ENCODE results near the gene KIF26A. TPM values are rescaled to one million over a fixed set of nuclear protein-coding genes. Genes with fewer than 3 reads are reported as not detected.

The KIF26A gene
- total RNA-seq, 1 experiment from 2014 or later, result 1.7 TPM

GRCh38 chr14:104191409-104191997, 53.1 kb downstream of the KIF26A start:
- no peak for DNase-seq (ENCODE audit: low read depth)

GRCh38 chr14:104192146-104192882, 53.9 kb downstream of the KIF26A start:
- DNase-seq (ENCODE audit: low read depth), result no peak

GRCh38 chr14:104192883-104193245, 54.5 kb downstream of the KIF26A start:
- no peak for DNase-seq (ENCODE audit: low read depth)

- DNase-seq (ENCODE audit: low read depth), result no peak
Measured at GRCh38 chr14:104194016-104194415, 55.6 kb downstream of the KIF26A start.

- DNase-seq (ENCODE audit: low read depth), result no peak
Measured at GRCh38 chr14:104194716-104195115, 56.3 kb downstream of the KIF26A start.

GRCh38 chr14:104195361-104195760, 57.0 kb downstream of the KIF26A start:
- DNase-seq (ENCODE audit: low read depth), result no peak

- no peak for DNase-seq (ENCODE audit: low read depth)
Measured at GRCh38 chr14:104195878-104196277, 57.5 kb downstream of the KIF26A start.

- DNase-seq (ENCODE audit: low read depth), result no peak
Measured at GRCh38 chr14:104196461-104197140, 58.2 kb downstream of the KIF26A start.

GRCh38 chr14:104197449-104198247, 59.3 kb downstream of the KIF26A start:
- no peak for DNase-seq (ENCODE audit: low read depth)

- DNase-seq (ENCODE audit: low read depth), result no peak
Measured at GRCh38 chr14:104199266-104199895, 61.0 kb downstream of the KIF26A start.

- DNase-seq (ENCODE audit: low read depth), result no peak
Measured at GRCh38 chr14:104200106-104200505, 61.7 kb downstream of the KIF26A start.

- no peak for DNase-seq (ENCODE audit: low read depth)
Measured at GRCh38 chr14:104200591-104200990, 62.2 kb downstream of the KIF26A start.

- no peak for DNase-seq (ENCODE audit: low read depth)
Measured at GRCh38 chr14:104201063-104201462, 62.7 kb downstream of the KIF26A start.

- DNase-seq (ENCODE audit: low read depth), result no peak
Measured at GRCh38 chr14:104201496-104201895, 63.1 kb downstream of the KIF26A start.

- DNase-seq (ENCODE audit: low read depth), result peak; percentile 53
Measured at GRCh38 chr14:104202259-104203070, 64.1 kb downstream of the KIF26A start.

- no peak for DNase-seq (ENCODE audit: low read depth)
Measured at GRCh38 chr14:104203071-104203425, 64.7 kb downstream of the KIF26A start.

GRCh38 chr14:104204660-104205149, 66.3 kb downstream of the KIF26A start:
- no peak for DNase-seq (ENCODE audit: low read depth)

GRCh38 chr14:104205781-104206180, 67.4 kb downstream of the KIF26A start:
- no peak for DNase-seq (ENCODE audit: low read depth)

- no peak for DNase-seq (ENCODE audit: low read depth)
Measured at GRCh38 chr14:104206281-104206904, 68.0 kb downstream of the KIF26A start.
